H1 (cell line): ENCODE data around the gene MMP20. TPM values are rescaled to one million over a fixed set of nuclear protein-coding genes. Genes with fewer than 3 reads are reported as not detected.

Experiments
- CTCF ChIA-PET: fragments of 300-600 bp; sonication (Branson Sonifier 250); formaldehyde crosslinking; loops from one replicate; lab custom pipeline; 2021; ENCODE audit not compliant: partially characterized antibody; lab: Charles Lee
- POLR2A ChIA-PET: fragments of 300-600 bp; sonication (Branson Sonifier 250); formaldehyde crosslinking; loops from one replicate; lab custom pipeline; 2021; ENCODE audit warnings: inconsistent platforms; ENCODE audit not compliant: partially characterized antibody; lab: Charles Lee
- DNase-seq, 2 experiments: peaks; one replicate each; pipeline versions ENCODE4 v3.0.0 to v3.0.0-alpha.2; 2010 to 2022; ENCODE audit warnings: low spot score in 2 of 2, low read depth in 1 of 2, mixed read lengths in 1 of 2
- FAIRE-seq: peaks from 2 replicates; lab custom pipeline; 2011; peaks lifted over from hg19 to GRCh38; lab: Jason Lieb, UNC
- H2AFZ ChIP-seq: 2 replicates; pipeline ENCODE4 v1.8.1; 2012; ENCODE audit warnings: low read length, inconsistent platforms
- H2AK5ac ChIP-seq: 2 replicates; pipeline ENCODE4 v1.6.1; 2013; ENCODE audit warnings: low read depth, low read length
- H2BK120ac ChIP-seq: replicated peaks from 2 replicates; pipeline ENCODE3; 2013; ENCODE audit warnings: low read depth, low read length, inconsistent platforms
- H2BK12ac ChIP-seq: 2 replicates; pipeline ENCODE4 v1.6.1; 2013; ENCODE audit warnings: low read depth, low read length
- H2BK15ac ChIP-seq: 2 replicates; pipeline ENCODE4 v1.6.1; 2013; ENCODE audit warnings: low read length
- H2BK20ac ChIP-seq: 2 replicates; pipeline ENCODE4 v1.6.1; 2013; ENCODE audit warnings: low read length
- H2BK5ac ChIP-seq: 2 replicates; pipeline ENCODE4 v1.6.1; 2013; ENCODE audit warnings: low read depth, low read length
- H3K14ac ChIP-seq: 2 replicates; pipeline ENCODE4 v1.6.1; 2013; ENCODE audit warnings: inconsistent platforms; ENCODE audit not compliant: insufficient read length
- H3K18ac ChIP-seq: 2 replicates; pipeline ENCODE4 v1.6.1; 2013; ENCODE audit warnings: low read length; ENCODE audit errors: extremely low read depth
- H3K23ac ChIP-seq: 2 replicates; pipeline ENCODE4 v1.6.1; 2013; ENCODE audit warnings: inconsistent platforms; ENCODE audit not compliant: insufficient read length
- H3K23me2 ChIP-seq: 2 replicates; pipeline ENCODE4 v1.6.1; 2013; ENCODE audit warnings: low read depth, low read length
- H3K27ac ChIP-seq: 2 replicates; pipeline ENCODE4 v1.6.1; 2011; ENCODE audit warnings: low read depth, low read length, inconsistent platforms
- H3K27me3 ChIP-seq, 4 experiments: replicated peaks in 1 of 4; 1 replicate in 1 of 4; 2 replicates in 3 of 4; pipeline versions ENCODE4 v1.6.1 to v1.8.1; 2011 to 2013; ENCODE audit warnings: low read length in 3 of 4, mild to moderate bottlenecking in 3 of 4, inconsistent platforms in 2 of 4, mixed read lengths in 2 of 4, moderate library complexity in 1 of 4; ENCODE audit not compliant: control insufficient read depth in 3 of 4, insufficient read depth in 3 of 4; ENCODE audit errors: extremely low read depth in 1 of 4
- H3K36me3 ChIP-seq, 4 experiments: 2 replicates each; pipeline versions ENCODE4 v1.6.1 to v1.8.1; 2011 to 2013; ENCODE audit warnings: mild to moderate bottlenecking in 4 of 4, low read length in 3 of 4, moderate library complexity in 2 of 4, control low read depth in 1 of 4, inconsistent platforms in 1 of 4; ENCODE audit not compliant: insufficient read depth in 4 of 4, control insufficient read depth in 2 of 4
- H3K4ac ChIP-seq: replicated peaks from 2 replicates; pipeline ENCODE3; 2013; ENCODE audit warnings: low read length, low read depth, mixed read lengths, inconsistent platforms; ENCODE audit not compliant: insufficient read length
- H3K4me1 ChIP-seq, 4 experiments: replicated peaks in 1 of 4; 1 replicate in 1 of 4; 2 replicates in 3 of 4; pipeline versions ENCODE4 v1.6.1 to v1.8.1; 2011 to 2013; ENCODE audit warnings: low read length in 3 of 4, inconsistent platforms in 2 of 4, mixed read lengths in 1 of 4; ENCODE audit not compliant: insufficient read depth in 4 of 4, control insufficient read depth in 3 of 4
- H3K4me2 ChIP-seq, 2 experiments: 2 replicates each; pipeline versions ENCODE4 v1.6.1 to v1.8.1; 2011 to 2013; ENCODE audit warnings: low read depth in 2 of 2, low read length in 2 of 2, control low read depth in 1 of 2, inconsistent platforms in 1 of 2, mild to moderate bottlenecking in 1 of 2; ENCODE audit not compliant: insufficient read depth in 1 of 2
- H3K4me3 ChIP-seq, 4 experiments: fragments of 200-600, 300-600 bp in 1 of 4; sonication (generic), shearing (Covaris generic), sonication (Bioruptor Twin) in 1 of 4; 2 replicates each; pipeline versions ENCODE4 v1.5.1 to v1.8.1; 2011 to 2016; ENCODE audit warnings: low read length in 4 of 4, low read depth in 3 of 4, control low read depth in 2 of 4, inconsistent platforms in 2 of 4, mild to moderate bottlenecking in 2 of 4, mixed read lengths in 1 of 4, moderate library complexity in 1 of 4; ENCODE audit not compliant: insufficient read depth in 2 of 4; ENCODE audit errors: extremely low read depth in 1 of 4
- H3K56ac ChIP-seq: replicated peaks from 2 replicates; pipeline ENCODE3; 2013; ENCODE audit warnings: low read depth, mild to moderate bottlenecking, mixed read lengths, low read length, inconsistent platforms; ENCODE audit not compliant: insufficient read length
- H3K79me1 ChIP-seq: 2 replicates; pipeline ENCODE4 v1.6.1; 2013; ENCODE audit warnings: low read depth, low read length, control low read depth
- H3K79me2 ChIP-seq, 2 experiments: 2 replicates each; pipeline versions ENCODE4 v1.6.1 to v1.8.1; 2012 to 2013; ENCODE audit warnings: low read length in 2 of 2, mild to moderate bottlenecking in 2 of 2, inconsistent platforms in 1 of 2; ENCODE audit not compliant: insufficient read depth in 2 of 2, control insufficient read depth in 1 of 2
- H3K9ac ChIP-seq, 4 experiments: replicated peaks in 1 of 4; 1 replicate in 1 of 4; 2 replicates in 3 of 4; pipeline versions ENCODE4 v1.6.1 to v1.8.1; 2011 to 2013; ENCODE audit warnings: low read depth in 3 of 4, low read length in 3 of 4, control low read depth in 2 of 4, mild to moderate bottlenecking in 2 of 4, moderate library complexity in 2 of 4, inconsistent platforms in 1 of 4; ENCODE audit errors: extremely low read depth in 1 of 4
- H3K9me3 ChIP-seq, 2 experiments: 2 replicates each; pipeline versions ENCODE4 v1.6.1 to v1.8.1; 2012 to 2013; ENCODE audit warnings: mild to moderate bottlenecking in 2 of 2, moderate library complexity in 2 of 2, control low read depth in 1 of 2, inconsistent platforms in 1 of 2, low read depth in 1 of 2, low read length in 1 of 2, mixed read lengths in 1 of 2; ENCODE audit not compliant: insufficient read depth in 2 of 2
- H4K20me1 ChIP-seq, 2 experiments: replicated peaks in 1 of 2; 2 replicates each; pipeline versions ENCODE3 to v1.8.1; 2011 to 2013; ENCODE audit warnings: inconsistent platforms in 2 of 2, low read length in 2 of 2, mild to moderate bottlenecking in 1 of 2; ENCODE audit not compliant: insufficient read depth in 2 of 2, control insufficient read depth in 1 of 2
- H4K5ac ChIP-seq: 2 replicates; pipeline ENCODE4 v1.6.1; 2013; ENCODE audit warnings: low read length, low read depth, mixed read lengths, inconsistent platforms; ENCODE audit not compliant: insufficient read length
- H4K8ac ChIP-seq: 2 replicates; pipeline ENCODE4 v1.8.0; 2013; ENCODE audit warnings: mild to moderate bottlenecking, moderate library complexity, low read length, inconsistent platforms; ENCODE audit not compliant: insufficient read depth; ENCODE audit errors: extremely low read depth
- H4K91ac ChIP-seq: replicated peaks from 2 replicates; pipeline ENCODE3; 2013; ENCODE audit warnings: low read length, mixed read lengths, inconsistent platforms; ENCODE audit not compliant: insufficient read length
- BCL11A ChIP-seq, 2 experiments: IDR thresholded peaks; one replicate each; pipeline ENCODE4 v1.6.1; 2011; ENCODE audit warnings: low read depth in 2 of 2, low read length in 2 of 2, mild to moderate bottlenecking in 2 of 2
- CHD2 ChIP-seq: IDR thresholded peaks from 2 replicates; pipeline ENCODE4 v1.6.1; 2012; ENCODE audit warnings: low read length, improper control_type of control experiment
- JUND ChIP-seq: IDR thresholded peaks from 2 replicates; pipeline ENCODE4 v1.6.1; 2011; ENCODE audit warnings: mild to moderate bottlenecking, improper control_type of control experiment, low read length
- RAD21 ChIP-seq, 2 experiments: IDR thresholded peaks in 1 of 2; conservative IDR thresholded peaks in 1 of 2; 2 replicates each; pipeline ENCODE4 v1.6.1; 2011; ENCODE audit warnings: low read depth in 2 of 2, low read length in 2 of 2, improper control_type of control experiment in 1 of 2, inconsistent platforms in 1 of 2, mild to moderate bottlenecking in 1 of 2, moderate library complexity in 1 of 2
- RFX5 ChIP-seq: IDR thresholded peaks from 2 replicates; pipeline ENCODE4 v1.6.1; 2011; ENCODE audit warnings: low read depth, low read length, improper control_type of control experiment, borderline replicate concordance
- SRF ChIP-seq: IDR thresholded peaks from 2 replicates; pipeline ENCODE4 v1.6.1; 2011; ENCODE audit warnings: mild to moderate bottlenecking, low read depth, low read length, moderate library complexity
- TAF7 ChIP-seq: optimal IDR thresholded peaks from 2 replicates; pipeline ENCODE3; 2011; ENCODE audit warnings: low read depth, mild to moderate bottlenecking, inconsistent platforms, low read length, moderate library complexity, borderline replicate concordance
- YY1 ChIP-seq: IDR thresholded peaks from 2 replicates; pipeline ENCODE4 v1.6.1; 2011; ENCODE audit warnings: low read depth, mild to moderate bottlenecking, low read length
- WGBS, 2 experiments: shearing (Covaris generic) in 1 of 2; methylation state at CpG; one replicate each; pipeline versions ENCODE4 v1.1.6 to v1.1.7; 2013 to 2015; ENCODE audit warnings: low lambda C conversion rate in 2 of 2, mixed read lengths in 2 of 2, inconsistent platforms in 1 of 2, low coverage in 1 of 2, missing lambda C conversion rate in 1 of 2; ENCODE audit not compliant: insufficient replicate concordance in 2 of 2, insufficient coverage in 1 of 2, insufficient read length in 1 of 2; ENCODE audit errors: extremely low coverage in 1 of 2, missing lambda C conversion rate in 1 of 2; 5-methylcytosine and 5-hydroxymethylcytosine counted together
- polyA plus RNA-seq, 7 experiments: library from polyadenylated mRNA; depleted of rRNA in 3 of 7; stranded (reverse) in 5 of 7; unstranded in 2 of 7; fragments of >200 nt in 5 of 7; fragments of 200-250 nt in 2 of 7; gene quantifications; 1 replicate in 5 of 7; 2 replicates in 1 of 7; 4 replicates in 1 of 7; pipeline versions ENCODE4 v1.2.1 to v1.2.3, GENCODE V29; 2011 to 2013; ENCODE audit warnings: missing spikeins in 2 of 7, mixed read lengths in 2 of 7
- total RNA-seq: library from RNA; stranded (reverse); fragmentation: NEBNext Ultra II Directional; extraction: Animal tissue kit (Norgen Biotek cat#: 25700); gene quantifications from 2 replicates; pipeline ENCODE4 v1.2.1, GENCODE V29; 2021

Gene MMP20
- total and polyA plus RNA-seq, 2 of the 8 experiments (the other 6 are each of a cell fraction or from before 2014, with no cell fraction given): not detected

DNA sequence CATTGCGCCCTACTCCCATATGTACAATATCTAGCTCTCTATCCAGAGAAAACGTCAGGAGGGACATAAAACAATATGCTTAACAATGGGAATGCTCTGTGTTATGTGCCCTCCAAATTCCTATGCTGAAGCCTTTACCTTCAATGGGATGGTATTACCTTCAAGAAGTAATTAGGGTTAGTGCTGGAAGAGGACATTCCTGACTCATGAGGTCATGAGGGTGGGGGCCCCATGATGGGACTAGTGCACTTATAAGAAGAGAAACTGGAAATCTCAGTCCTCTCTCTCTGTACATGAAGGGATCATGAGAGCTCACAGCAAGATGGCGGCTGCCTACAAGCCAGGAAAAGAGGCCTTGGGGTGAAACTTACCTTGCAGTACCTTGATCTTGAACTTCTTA, 20.3 kb downstream of the MMP20 start:
- no peak overlapping the region for H3K4ac ChIP-seq
- peaks cover 0 to 6% (median 1%) of the 10 kb centered on the region in 4 experiments; a peak in 2 of 7 replicates for H3K4me1 ChIP-seq
- H4K8ac ChIP-seq: no peak overlapping the region
- FAIRE-seq: no peak
- H3K4me3 ChIP-seq: no peak overlapping the region
- H3K9me3 ChIP-seq: no peaks in the 10 kb centered on the region
- no peak overlapping the region for H2BK15ac ChIP-seq
- H2AFZ ChIP-seq: no peak overlapping the region
- peak; percentile 89 for TF ChIP-seq JUND
- TF ChIP-seq TAF7: no peak
- TF ChIP-seq RAD21 (IDR thresholded peaks at IDR 0.05 in 1 of 2, conservative IDR thresholded peaks at IDR 0.05 in 1 of 2; ENCODE audit: low read depth in 2 of 2, low read length in 2 of 2): no peak
- TF ChIP-seq SRF: no peak
- no peak for TF ChIP-seq BCL11A (IDR thresholded peaks at IDR 0.05; ENCODE audit: low read depth in 2 of 2, low read length in 2 of 2)
- TF ChIP-seq CHD2: no peak
- TF ChIP-seq YY1: 0 out of 2 replicates have a peak, but pooled peaks have one; percentile 33
- no peak for TF ChIP-seq RFX5
- POLR2A ChIA-PET: interaction anchor here (0.6 to 1.0 kb wide), 2 partner anchors 8 to 383 kb away, joined by 3 to 6 read pairs; no protein-coding TSS in a partner anchor
- no peak overlapping the region for H2BK20ac ChIP-seq
- H3K27me3 ChIP-seq: no peaks in the 10 kb centered on the region
- no peak overlapping the region for H3K23ac ChIP-seq
- 75% methylated on average over 3 of the region's 3 CpGs; no CpG with 5 or more reads in 1 of the 2 experiments for WGBS, 2 experiments
- no peak overlapping the region for H3K14ac ChIP-seq
- peak in 1 of 2 experiments; percentile 36 for DNase-seq
- no peaks in the 10 kb centered on the region for H3K79me1 ChIP-seq
- no peak overlapping the region for H3K18ac ChIP-seq
- no peaks in the 10 kb centered on the region for H3K79me2 ChIP-seq
- H2BK120ac ChIP-seq: no peak overlapping the region
- no peaks in the 10 kb centered on the region for H3K36me3 ChIP-seq
- H3K23me2 ChIP-seq: no peaks in the 10 kb centered on the region
- H4K91ac ChIP-seq: no peak overlapping the region
- no peak overlapping the region; a peak in 1 of 4 replicates for H3K4me2 ChIP-seq
- no peak overlapping the region for H2BK5ac ChIP-seq
- no peak overlapping the region for H4K5ac ChIP-seq
- H3K9ac ChIP-seq: no peak overlapping the region
- no peaks in the 10 kb centered on the region for H4K20me1 ChIP-seq
- no peak overlapping the region for H3K27ac ChIP-seq
- CTCF ChIA-PET: interaction anchor here (1.0 to 5.0 kb wide), 5 partner anchors 8 to 214 kb away, joined by 3 to 33 read pairs (median 8); no protein-coding TSS in a partner anchor
- no peak overlapping the region for H2BK12ac ChIP-seq
- H3K56ac ChIP-seq: no peak overlapping the region
- H2AK5ac ChIP-seq: no peak overlapping the region
